ENCODE results near the gene ZNF222.

Gene ZNF222

DNA sequence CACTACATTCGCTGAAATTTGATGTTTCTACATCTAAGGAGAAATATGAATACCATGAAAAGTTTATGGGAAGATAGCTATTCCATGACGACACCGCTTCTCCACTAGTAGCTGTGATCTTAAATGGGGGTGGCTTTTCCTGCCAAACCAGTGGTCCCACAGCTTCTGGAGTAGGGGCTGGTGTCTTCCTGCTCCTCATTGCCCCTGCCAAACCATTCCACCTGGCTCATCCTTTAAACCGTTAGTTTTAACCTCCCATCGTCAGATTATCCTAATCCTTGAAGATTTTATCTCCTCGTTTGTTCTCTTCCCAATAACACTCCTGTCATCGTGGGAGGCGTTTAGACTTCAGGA is 23.0 kb upstream of the ZNF222 start:
- in situ Hi-C loops (cut with HindIII; ENCODE audit: low sequenced_read_pairs), result no loop called here
- peak overlapping the region; percentile 94 for H3K4me3 ChIP-seq (ENCODE audit: low read depth, low read length)
- DNase-seq (ENCODE audit: low read depth), result no peak

DNA sequence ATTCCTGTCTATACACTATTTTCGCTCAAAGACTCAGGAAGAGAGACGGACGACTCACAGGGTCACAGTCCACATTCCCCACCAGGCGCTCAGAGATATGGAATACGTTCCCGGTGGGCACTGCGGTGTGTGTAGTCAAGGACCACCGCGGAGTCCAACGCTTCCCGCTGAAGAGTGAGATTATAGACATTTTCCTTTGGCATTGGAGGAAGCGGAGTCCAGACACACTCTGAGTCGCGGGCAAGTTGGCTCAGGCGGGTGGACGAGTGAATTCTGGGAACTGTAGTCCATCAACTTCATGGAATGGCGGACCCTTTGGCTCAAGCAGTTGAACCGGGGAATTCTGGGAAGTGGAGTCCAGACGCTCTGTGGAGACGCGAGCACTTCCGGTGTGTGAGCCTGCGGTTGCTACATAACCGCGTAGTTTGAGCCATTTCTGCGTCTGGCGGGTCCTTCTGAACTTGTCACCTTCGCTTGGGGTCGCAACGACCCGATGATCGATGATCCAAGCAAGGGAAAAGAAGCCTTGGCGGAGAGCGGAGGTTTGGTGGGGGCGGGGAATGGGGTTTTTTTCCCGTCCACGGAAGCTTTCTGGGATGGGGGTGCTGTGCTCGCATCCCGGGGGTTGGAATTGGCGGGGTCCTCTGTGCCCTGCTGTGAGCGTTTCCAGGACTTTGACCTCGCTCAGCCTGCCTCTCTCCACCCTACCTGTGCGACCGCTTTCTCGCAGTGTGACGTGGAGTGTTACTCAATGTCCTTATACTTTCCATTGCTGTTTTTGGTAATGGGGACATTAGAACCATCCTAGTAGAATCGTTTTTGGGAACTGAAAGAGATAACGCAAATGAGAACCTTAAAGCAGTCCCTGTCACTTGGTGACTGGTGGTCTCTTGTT is 22.4 kb upstream of the ZNF222 start, which contains the start of gene ZNF230:
ZNF230 (plus strand) TSS at position 392 of the 895 bp plus-strand sequence. CDS start 4,122 bp downstream, outside the sequence.
- peak; percentile 91 for DNase-seq (ENCODE audit: low read depth)
- in situ Hi-C loops (cut with HindIII; ENCODE audit: low sequenced_read_pairs), result no loop called here
- peak within 1 kb of the TSS; percentile 94 for H3K4me3 ChIP-seq (ENCODE audit: low read depth, low read length)
- TF ChIP-seq, protein P1, sequence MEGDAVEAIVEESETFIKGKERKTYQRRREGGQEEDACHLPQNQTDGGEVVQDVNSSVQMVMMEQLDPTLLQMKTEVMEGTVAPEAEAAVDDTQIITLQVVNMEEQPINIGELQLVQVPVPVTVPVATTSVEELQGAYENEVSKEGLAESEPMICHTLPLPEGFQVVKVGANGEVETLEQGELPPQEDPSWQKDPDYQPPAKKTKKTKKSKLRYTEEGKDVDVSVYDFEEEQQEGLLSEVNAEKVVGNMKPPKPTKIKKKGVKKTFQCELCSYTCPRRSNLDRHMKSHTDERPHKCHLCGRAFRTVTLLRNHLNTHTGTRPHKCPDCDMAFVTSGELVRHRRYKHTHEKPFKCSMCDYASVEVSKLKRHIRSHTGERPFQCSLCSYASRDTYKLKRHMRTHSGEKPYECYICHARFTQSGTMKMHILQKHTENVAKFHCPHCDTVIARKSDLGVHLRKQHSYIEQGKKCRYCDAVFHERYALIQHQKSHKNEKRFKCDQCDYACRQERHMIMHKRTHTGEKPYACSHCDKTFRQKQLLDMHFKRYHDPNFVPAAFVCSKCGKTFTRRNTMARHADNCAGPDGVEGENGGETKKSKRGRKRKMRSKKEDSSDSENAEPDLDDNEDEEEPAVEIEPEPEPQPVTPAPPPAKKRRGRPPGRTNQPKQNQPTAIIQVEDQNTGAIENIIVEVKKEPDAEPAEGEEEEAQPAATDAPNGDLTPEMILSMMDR (IDR thresholded peaks at IDR 0.05; ENCODE audit: low read depth, low read length, missing control alignments), result no peak

More for the DNA sequence above, 23.0 kb upstream of the ZNF222 start:
- TF ChIP-seq, protein P1 (IDR thresholded peaks at IDR 0.05; ENCODE audit: low read depth, low read length, missing control alignments), result no peak

- peak overlapping the region; percentile 94 for H3K4me3 ChIP-seq (ENCODE audit: low read depth, low read length)
- in situ Hi-C loops (cut with HindIII; ENCODE audit: low sequenced_read_pairs), result no loop called here
- TF ChIP-seq, protein P1 (IDR thresholded peaks at IDR 0.05; ENCODE audit: low read depth, low read length, missing control alignments), result no peak
- DNase-seq (ENCODE audit: low read depth), result no peak
Measured at GRCh38 chr19:44003461-44004009, 21.6 kb upstream of the ZNF222 start.

- DNase-seq (ENCODE audit: low read depth), result no peak
- no peak overlapping the region for H3K4me3 ChIP-seq (ENCODE audit: low read depth, low read length)
- in situ Hi-C loops (cut with HindIII; ENCODE audit: low sequenced_read_pairs), result no loop called here
Measured at GRCh38 chr19:44005973-44006372, 19.2 kb upstream of the ZNF222 start.

GRCh38 chr19:44007473-44007872 is 17.7 kb upstream of the ZNF222 start:
- TF ChIP-seq, protein P1 (IDR thresholded peaks at IDR 0.05; ENCODE audit: low read depth, low read length, missing control alignments), result no peak
- in situ Hi-C loops (cut with HindIII; ENCODE audit: low sequenced_read_pairs), result no loop called here
- H3K4me3 ChIP-seq (ENCODE audit: low read depth, low read length), result no peak overlapping the region
- no peak for DNase-seq (ENCODE audit: low read depth)

More at GRCh38 chr19:44005973-44006372, 19.2 kb upstream of the ZNF222 start:
- TF ChIP-seq, protein P1 (IDR thresholded peaks at IDR 0.05; ENCODE audit: low read depth, low read length, missing control alignments), result no peak

GRCh38 chr19:44010468-44010867 is 14.7 kb upstream of the ZNF222 start:
- no peak for DNase-seq (ENCODE audit: low read depth)
- in situ Hi-C loops (cut with HindIII; ENCODE audit: low sequenced_read_pairs), result no loop called here
- H3K4me3 ChIP-seq (ENCODE audit: low read depth, low read length), result no peak overlapping the region
- TF ChIP-seq, protein P1 (IDR thresholded peaks at IDR 0.05; ENCODE audit: low read depth, low read length, missing control alignments), result no peak

Measured in astrocyte of the cerebellum (primary cell).